Body of pancreas (tissue), 4 donors: ENCODE data around the gene ATG16L2. TPM values are rescaled to one million over a fixed set of nuclear protein-coding genes. Genes with fewer than 3 reads are reported as not detected.

Source experiments
- ATAC-seq: fragments of 150-250 bp; one replicate; pipeline ENCODE4 v1.9.1; 2016
- DNase-seq, 4 donors: peaks; one replicate each; pipeline ENCODE4 v3.0.0-alpha.2; 2019
- H3K27ac ChIP-seq, 4 donors: fragments of 200-600 bp; sonication (generic); 1 replicate in 3 of 4; 2 replicates in 1 of 4; pipeline versions ENCODE4 v1.5.1 to v1.6.1; 2016 to 2019; ENCODE audit warnings: mild to moderate bottlenecking in 1 of 4, mixed read lengths in 1 of 4, moderate library complexity in 1 of 4
- H3K27me3 ChIP-seq, 2 donors: fragments of 200-600 bp; sonication (generic); one replicate each; pipeline ENCODE4 v1.6.0; 2016; ENCODE audit warnings: mild to moderate bottlenecking in 1 of 2
- H3K36me3 ChIP-seq, 2 donors: fragments of 200-600 bp; sonication (generic); replicated peaks in 1 of 2; 2 replicates each; pipeline ENCODE4 v1.5.1; 2016; ENCODE audit warnings: low read depth in 2 of 2; ENCODE audit not compliant: insufficient read depth in 1 of 2
- H3K4me1 ChIP-seq: fragments of 200-600 bp; sonication (generic); one replicate; pipeline ENCODE4 v1.6.0; 2016
- H3K4me3 ChIP-seq, 2 donors: fragments of 200-600 bp; sonication (generic); 1 replicate in 1 of 2; 2 replicates in 1 of 2; pipeline ENCODE4 v1.5.1; 2016 to 2019
- H3K9me3 ChIP-seq, 3 donors: fragments of 200-600 bp; sonication (generic); 1 replicate in 2 of 3; 2 replicates in 1 of 3; pipeline ENCODE4 v1.5.1; 2016
- CTCF ChIP-seq, 7 experiments: fragments of 450-650 bp in 4 of 7; fragments of 200-600 bp in 3 of 7; sonication (generic) in 3 of 7; IDR thresholded peaks; one replicate each; pipeline ENCODE4 v1.5.1; 2016 to 2019; ENCODE audit warnings: antibody characterized with exemption in 7 of 7
- POLR2A ChIP-seq, 3 donors: fragments of 450-650 bp; IDR thresholded peaks; one replicate each; pipeline ENCODE4 v1.6.1; 2016; ENCODE audit warnings: antibody characterized with exemption in 3 of 3, mild to moderate bottlenecking in 2 of 3
- WGBS, 2 donors: methylation state at CpG; one replicate each; pipeline ENCODE4 v1.1.5; 2017; 5-methylcytosine and 5-hydroxymethylcytosine counted together
- intact Hi-C: fragments of 100-400 bp; cut with DNase I; formaldehyde crosslinking; loops from one replicate; pipeline ENCODE4 v1.15.1; 2023
- total RNA-seq, 2 donors: library from RNA; depleted of rRNA; stranded (reverse); fragments of >200 nt; gene quantifications; one replicate each; pipeline ENCODE4 v1.1.0, GENCODE V29; 2016

The ATG16L2 gene
- total RNA-seq, 2 donors from 2014 or later: 27.5 to 28.3 TPM

- no peak for DNase-seq
Observed at GRCh38 chr11:72779495-72780128, 34.6 kb upstream of the ATG16L2 start.

GRCh38 chr11:72780296-72781062 lies 33.7 kb upstream of the ATG16L2 start:
- peak overlapping the region; percentile 76 to 96 for H3K4me3 ChIP-seq
- intact Hi-C loops: no loop called here
- H3K27ac ChIP-seq: peak overlapping the region; percentile 79 to 97 (median 92)
- H3K36me3 ChIP-seq: no peaks in the 10 kb centered on the region
- H3K27me3 ChIP-seq: no peaks in the 10 kb centered on the region
- peaks cover 65% of the 10 kb centered on the region for H3K4me1 ChIP-seq
- H3K9me3 ChIP-seq: no peaks in the 10 kb centered on the region
- DNase-seq: peak in 1 of 4 donors; percentile 25
- TF ChIP-seq CTCF (IDR thresholded peaks at IDR 0.05) (no peak), POLR2A (IDR thresholded peaks at IDR 0.05) (no peak)
- ATAC-seq: no peak
- WGBS, 2 donors: 19 to 39% methylated on average over 3 to 10 of the region's 10 CpGs

More at GRCh38 chr11:72779495-72780128, 34.6 kb upstream of the ATG16L2 start:
- ATAC-seq: no peak
- whole genome bisulfite sequencing, 2 donors: 52 to 54% methylated on average over 4 of the region's 4 CpGs
- H3K36me3 ChIP-seq: no peaks in the 10 kb centered on the region
- H3K4me3 ChIP-seq: peak overlapping the region; percentile 76 to 96
- no peaks in the 10 kb centered on the region for H3K9me3 ChIP-seq
- H3K27ac ChIP-seq: peak overlapping the region; percentile 84 to 97 (median 92)
- H3K4me1 ChIP-seq: peaks cover 74% of the 10 kb centered on the region
- TF ChIP-seq CTCF (IDR thresholded peaks at IDR 0.05) (no peak), POLR2A (IDR thresholded peaks at IDR 0.05) (no peak)
- intact Hi-C loops: no loop called here
- H3K27me3 ChIP-seq: no peaks in the 10 kb centered on the region

- peak; percentile 78 to 82 (median 80) for DNase-seq
- TF ChIP-seq POLR2A (IDR thresholded peaks at IDR 0.05) (peak in 2 of 3 donors; percentile 74 to 76), CTCF (IDR thresholded peaks at IDR 0.05) (no peak)
- intact Hi-C loops: no loop called here
- Histone ChIP-seq H3K4me1 (peaks cover 64% of the 10 kb centered on the region), H3K36me3 (no peaks in the 10 kb centered on the region), H3K4me3 (peak overlapping the region; percentile 76 to 96), H3K27me3 (no peaks in the 10 kb centered on the region), H3K9me3 (no peaks in the 10 kb centered on the region), H3K27ac (peak overlapping the region; percentile 79 to 97 (median 92))
- WGBS, 2 donors: 0 to 8% methylated on average over 1 to 2 of the region's 17 CpGs
- ATAC-seq: peak; percentile 43
Observed at GRCh38 chr11:72781063-72781312, 33.2 kb upstream of the ATG16L2 start.

GRCh38 chr11:72781313-72782080 lies 32.7 kb upstream of the ATG16L2 start:
- DNase-seq (peak; percentile 52 to 69 (median 58)), ATAC-seq (peak; percentile 26)
- peak overlapping the region; percentile 76 to 96 for H3K4me3 ChIP-seq
- H3K36me3 ChIP-seq: no peaks in the 10 kb centered on the region
- no peak for TF ChIP-seq CTCF (IDR thresholded peaks at IDR 0.05)
- peak in 1 of 3 donors; percentile 60 for TF ChIP-seq POLR2A (IDR thresholded peaks at IDR 0.05)
- peak overlapping the region; percentile 79 to 97 (median 92) for H3K27ac ChIP-seq
- intact Hi-C loops: no loop called here
- H3K27me3 ChIP-seq: no peaks in the 10 kb centered on the region
- peaks cover 64% of the 10 kb centered on the region for H3K4me1 ChIP-seq
- WGBS, 2 donors: 0 to 2% methylated on average over 2 to 45 of the region's 89 CpGs
- no peaks in the 10 kb centered on the region for H3K9me3 ChIP-seq
